Trophoblast cell (in vitro differentiated cells and primary cell): ENCODE measurements around the gene GRIN2C.

Source experiments
- DNase-seq, 2 donors: peaks; one replicate each; pipeline ENCODE4 v3.0.0-alpha.2; 2016
- H2AFZ ChIP-seq: 2 replicates; pipeline ENCODE4 v1.6.1; 2013; ENCODE audit warnings: low read length, moderate library complexity, mild to moderate bottlenecking; ENCODE audit not compliant: insufficient read depth, poor library complexity
- H2AK5ac ChIP-seq: 2 replicates; pipeline ENCODE4 v1.6.1; 2013; ENCODE audit warnings: mild to moderate bottlenecking, low read length
- H2BK120ac ChIP-seq: 2 replicates; pipeline ENCODE4 v1.6.1; 2013; ENCODE audit warnings: low read length, mild to moderate bottlenecking, moderate library complexity; ENCODE audit not compliant: insufficient read depth, poor library complexity
- H2BK12ac ChIP-seq: 2 replicates; pipeline ENCODE4 v1.6.1; 2013; ENCODE audit warnings: mild to moderate bottlenecking, low read length, moderate library complexity
- H2BK5ac ChIP-seq: 2 replicates; pipeline ENCODE4 v1.6.1; 2013; ENCODE audit warnings: low read length, low read depth, moderate library complexity, mild to moderate bottlenecking; ENCODE audit not compliant: poor library complexity
- H3K14ac ChIP-seq: 2 replicates; pipeline ENCODE4 v1.6.1; 2013; ENCODE audit warnings: mild to moderate bottlenecking, low read length
- H3K18ac ChIP-seq: 2 replicates; pipeline ENCODE4 v1.6.1; 2013; ENCODE audit warnings: mild to moderate bottlenecking, low read length
- H3K23ac ChIP-seq: 2 replicates; pipeline ENCODE4 v1.6.1; 2013; ENCODE audit warnings: low read length
- H3K27ac ChIP-seq: 2 replicates; pipeline ENCODE4 v1.5.1; 2013; ENCODE audit warnings: low read depth, mild to moderate bottlenecking, inconsistent platforms, low read length, moderate library complexity
- H3K27me3 ChIP-seq: 2 replicates; pipeline ENCODE4 v1.6.1; 2013; ENCODE audit warnings: inconsistent platforms, mild to moderate bottlenecking, low read length, moderate library complexity; ENCODE audit not compliant: insufficient read depth
- H3K36me3 ChIP-seq, 2 experiments: 1 replicate in 1 of 2; 2 replicates in 1 of 2; pipeline ENCODE4 v1.6.1; 2013; ENCODE audit warnings: low read length in 2 of 2, mild to moderate bottlenecking in 2 of 2, moderate library complexity in 1 of 2; ENCODE audit not compliant: insufficient read depth in 2 of 2, control insufficient read depth in 1 of 2
- H3K4ac ChIP-seq: 2 replicates; pipeline ENCODE4 v1.6.1; 2013; ENCODE audit warnings: low read depth, mild to moderate bottlenecking, low read length, moderate library complexity
- H3K4me1 ChIP-seq, 2 experiments: 1 replicate in 1 of 2; 2 replicates in 1 of 2; pipeline ENCODE4 v1.6.1; 2013; ENCODE audit warnings: low read length in 2 of 2, mild to moderate bottlenecking in 2 of 2, moderate library complexity in 1 of 2; ENCODE audit not compliant: insufficient read depth in 2 of 2, control insufficient read depth in 1 of 2
- H3K4me2 ChIP-seq: 2 replicates; pipeline ENCODE4 v1.6.1; 2013; ENCODE audit warnings: inconsistent platforms, mild to moderate bottlenecking, low read length, moderate library complexity
- H3K4me3 ChIP-seq: 2 replicates; pipeline ENCODE4 v1.5.1; 2013; ENCODE audit warnings: mild to moderate bottlenecking, low read depth, low read length, inconsistent platforms
- H3K79me1 ChIP-seq: one replicate; pipeline ENCODE4 v1.6.1; 2013; ENCODE audit warnings: low read length
- H3K79me2 ChIP-seq: 2 replicates; pipeline ENCODE4 v1.6.1; 2013; ENCODE audit warnings: low read length, mild to moderate bottlenecking; ENCODE audit not compliant: control insufficient read depth, insufficient read depth, poor library complexity
- H3K9ac ChIP-seq: 2 replicates; pipeline ENCODE4 v1.6.1; 2013; ENCODE audit warnings: mild to moderate bottlenecking, low read length
- H3K9me3 ChIP-seq: 2 replicates; pipeline ENCODE4 v1.6.1; 2013; ENCODE audit warnings: low read depth, mild to moderate bottlenecking, control low read depth, inconsistent platforms, low read length; ENCODE audit not compliant: insufficient read depth
- H4K12ac ChIP-seq: 2 replicates; pipeline ENCODE4 v1.6.1; 2013; ENCODE audit warnings: low read depth, mild to moderate bottlenecking, low read length, moderate library complexity
- H4K8ac ChIP-seq: 2 replicates; pipeline ENCODE4 v1.6.1; 2013; ENCODE audit warnings: low read depth, mild to moderate bottlenecking, low read length, moderate library complexity
- H4K91ac ChIP-seq: one replicate; pipeline ENCODE4 v1.6.1; 2013; ENCODE audit warnings: low read depth, mild to moderate bottlenecking, low read length, moderate library complexity
- WGBS: extraction: QIAGEN DNeasy Blood & Tissue Kit; methylation state at CpG from one replicate; pipeline ENCODE4 v1.1.7; 2013; ENCODE audit warnings: missing lambda C conversion rate; ENCODE audit not compliant: insufficient read length, insufficient coverage; ENCODE audit errors: extremely low coverage; 5-methylcytosine and 5-hydroxymethylcytosine counted together

Gene GRIN2C

GRCh38 chr17:74882517-74883240 is 23.0 kb upstream of the GRIN2C start:
- no peak overlapping the region for H2BK12ac ChIP-seq
- no CpG with 5 or more reads among the region's 20 CpGs for WGBS
- H2AK5ac ChIP-seq: no peak overlapping the region

GRCh38 chr17:74881073-74881472 is 21.4 kb upstream of the GRIN2C start:
- no peak overlapping the region for H2BK5ac ChIP-seq
- no peak overlapping the region for H4K91ac ChIP-seq
- no peak overlapping the region for H3K4me2 ChIP-seq
- no peaks in the 10 kb centered on the region for H3K4me1 ChIP-seq
- H3K36me3 ChIP-seq: no peaks in the 10 kb centered on the region
- no peak for DNase-seq
- no peak overlapping the region for H2AFZ ChIP-seq
- H3K18ac ChIP-seq: no peak overlapping the region
- no peak overlapping the region for H3K23ac ChIP-seq
- no peak overlapping the region for H4K8ac ChIP-seq
- no peak overlapping the region for H3K9ac ChIP-seq
- H4K12ac ChIP-seq: no peak overlapping the region
- H2AK5ac ChIP-seq: no peak overlapping the region
- no peak overlapping the region for H2BK120ac ChIP-seq
- no peak overlapping the region for H2BK12ac ChIP-seq
- no CpG with 5 or more reads among the region's 11 CpGs for WGBS
- no peaks in the 10 kb centered on the region for H3K27me3 ChIP-seq
- no peaks in the 10 kb centered on the region for H3K79me1 ChIP-seq
- H3K4ac ChIP-seq: no peak overlapping the region
- H3K14ac ChIP-seq: no peak overlapping the region
- H3K4me3 ChIP-seq: no peak overlapping the region
- no peaks in the 10 kb centered on the region for H3K79me2 ChIP-seq
- H3K9me3 ChIP-seq: no peaks in the 10 kb centered on the region
- no peak overlapping the region for H3K27ac ChIP-seq

More at GRCh38 chr17:74882517-74883240, 23.0 kb upstream of the GRIN2C start:
- Histone ChIP-seq H3K9me3 (no peaks in the 10 kb centered on the region), H3K27me3 (no peaks in the 10 kb centered on the region), H3K14ac (no peak overlapping the region), H3K18ac (no peak overlapping the region), H3K4me2 (no peak overlapping the region), H3K23ac (no peak overlapping the region), H3K4me3 (no peak overlapping the region), H2BK5ac (no peak overlapping the region), H2BK120ac (no peak overlapping the region), H4K8ac (no peak overlapping the region), H3K4ac (no peak overlapping the region), H3K36me3 (no peaks in the 10 kb centered on the region), H4K12ac (no peak overlapping the region), H2AFZ (no peak overlapping the region), H3K79me1 (no peaks in the 10 kb centered on the region), H4K91ac (no peak overlapping the region), H3K79me2 (no peaks in the 10 kb centered on the region), H3K4me1 (no peaks in the 10 kb centered on the region), H3K9ac (no peak overlapping the region), H3K27ac (no peak overlapping the region)
- no peak for DNase-seq

GRCh38 chr17:74879308-74879707 is 19.6 kb upstream of the GRIN2C start:
- no peak overlapping the region for H2BK5ac ChIP-seq
- no peak overlapping the region for H3K27ac ChIP-seq
- no peak for DNase-seq
- no peak overlapping the region for H3K18ac ChIP-seq
- no peak overlapping the region for H3K23ac ChIP-seq
- H2AFZ ChIP-seq: no peak overlapping the region
- no peaks in the 10 kb centered on the region for H3K79me2 ChIP-seq
- H2BK120ac ChIP-seq: no peak overlapping the region
- H3K27me3 ChIP-seq: no peaks in the 10 kb centered on the region
- H2BK12ac ChIP-seq: no peak overlapping the region
- no peak overlapping the region for H2AK5ac ChIP-seq
- H3K36me3 ChIP-seq: no peaks in the 10 kb centered on the region
- no peaks in the 10 kb centered on the region for H3K4me1 ChIP-seq
- H3K4me3 ChIP-seq: no peak overlapping the region
- no peak overlapping the region for H3K14ac ChIP-seq
- no peak overlapping the region for H4K91ac ChIP-seq
- H3K4ac ChIP-seq: no peak overlapping the region
- no peak overlapping the region for H4K8ac ChIP-seq
- H3K9ac ChIP-seq: no peak overlapping the region
- no peaks in the 10 kb centered on the region for H3K79me1 ChIP-seq
- no peak overlapping the region for H3K4me2 ChIP-seq
- no peak overlapping the region for H4K12ac ChIP-seq
- no CpG with 5 or more reads among the region's 16 CpGs for WGBS
- no peaks in the 10 kb centered on the region for H3K9me3 ChIP-seq

GRCh38 chr17:74878658-74879057 is 19.0 kb upstream of the GRIN2C start:
- Histone ChIP-seq H2BK120ac (no peak overlapping the region), H4K91ac (no peak overlapping the region), H3K27me3 (no peaks in the 10 kb centered on the region), H3K4me3 (no peak overlapping the region), H3K23ac (no peak overlapping the region), H3K18ac (no peak overlapping the region), H2AK5ac (no peak overlapping the region), H3K4me1 (peaks cover 0 to 3% of the 10 kb centered on the region in 2 experiments), H3K27ac (no peak overlapping the region), H3K79me2 (no peaks in the 10 kb centered on the region), H2BK5ac (no peak overlapping the region), H3K4me2 (no peak overlapping the region), H2AFZ (no peak overlapping the region), H3K9me3 (no peaks in the 10 kb centered on the region), H3K14ac (no peak overlapping the region), H3K36me3 (no peaks in the 10 kb centered on the region), H4K8ac (no peak overlapping the region), H3K9ac (no peak overlapping the region), H4K12ac (no peak overlapping the region), H3K79me1 (no peaks in the 10 kb centered on the region), H2BK12ac (no peak overlapping the region), H3K4ac (no peak overlapping the region)
- WGBS: no CpG with 5 or more reads among the region's 2 CpGs
- DNase-seq: no peak
